ENCODE measurements around the gene RBBP4. TPM values are rescaled to one million over a fixed set of nuclear protein-coding genes. Genes with fewer than 3 reads are reported as not detected.

The RBBP4 gene
- total and polyA plus RNA-seq, 2 donors from 2014 or later: 49.5 to 177 TPM

DNA sequence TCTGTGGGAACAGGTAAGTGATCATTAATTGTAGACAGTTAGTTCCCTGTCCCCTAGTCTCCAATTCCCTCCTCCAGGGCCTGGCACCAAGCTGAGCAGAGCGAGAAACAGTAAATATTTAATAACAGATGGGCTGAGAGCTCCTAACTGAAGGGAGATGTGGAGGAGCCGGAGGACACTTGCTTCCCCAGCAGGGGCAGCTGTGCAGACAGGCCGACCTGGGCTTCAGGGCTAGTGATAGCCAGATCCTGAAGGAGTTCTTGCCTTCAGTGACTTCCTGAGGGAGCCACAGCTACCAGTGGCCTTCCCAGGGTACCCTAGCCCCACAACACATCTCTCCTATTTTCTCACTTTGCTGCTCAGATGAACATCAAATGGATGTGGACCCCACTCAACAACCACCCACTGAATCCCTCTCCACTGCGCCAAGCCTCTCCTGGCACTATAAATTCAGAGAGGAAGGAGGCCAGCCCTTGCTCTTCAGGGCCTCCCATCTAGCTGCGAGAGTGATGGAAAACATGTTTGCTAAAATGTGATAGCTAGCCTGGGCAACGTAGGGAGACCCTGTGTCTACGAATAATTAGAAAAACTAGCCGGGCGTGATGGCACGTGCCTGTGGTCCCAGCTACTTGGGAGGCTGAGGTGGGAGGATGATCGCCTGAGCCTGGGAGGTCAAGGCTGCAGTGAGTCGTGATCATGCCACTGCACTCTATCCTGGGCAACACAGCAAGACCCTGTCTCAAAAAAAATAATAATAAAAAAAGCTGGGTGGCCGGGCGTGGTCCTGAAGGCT lies 78.4 kb downstream of the RBBP4 start:
- no peak for FAIRE-seq
- TF ChIP-seq, protein P1, sequence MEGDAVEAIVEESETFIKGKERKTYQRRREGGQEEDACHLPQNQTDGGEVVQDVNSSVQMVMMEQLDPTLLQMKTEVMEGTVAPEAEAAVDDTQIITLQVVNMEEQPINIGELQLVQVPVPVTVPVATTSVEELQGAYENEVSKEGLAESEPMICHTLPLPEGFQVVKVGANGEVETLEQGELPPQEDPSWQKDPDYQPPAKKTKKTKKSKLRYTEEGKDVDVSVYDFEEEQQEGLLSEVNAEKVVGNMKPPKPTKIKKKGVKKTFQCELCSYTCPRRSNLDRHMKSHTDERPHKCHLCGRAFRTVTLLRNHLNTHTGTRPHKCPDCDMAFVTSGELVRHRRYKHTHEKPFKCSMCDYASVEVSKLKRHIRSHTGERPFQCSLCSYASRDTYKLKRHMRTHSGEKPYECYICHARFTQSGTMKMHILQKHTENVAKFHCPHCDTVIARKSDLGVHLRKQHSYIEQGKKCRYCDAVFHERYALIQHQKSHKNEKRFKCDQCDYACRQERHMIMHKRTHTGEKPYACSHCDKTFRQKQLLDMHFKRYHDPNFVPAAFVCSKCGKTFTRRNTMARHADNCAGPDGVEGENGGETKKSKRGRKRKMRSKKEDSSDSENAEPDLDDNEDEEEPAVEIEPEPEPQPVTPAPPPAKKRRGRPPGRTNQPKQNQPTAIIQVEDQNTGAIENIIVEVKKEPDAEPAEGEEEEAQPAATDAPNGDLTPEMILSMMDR (IDR thresholded peaks at IDR 0.05; ENCODE audit: borderline replicate concordance, extremely low read depth, insufficient read depth): no peak
- Histone ChIP-seq H3K36me3 (ENCODE audit: control insufficient read depth in 2 of 3, insufficient read depth in 3 of 3, low read length in 3 of 3) (no peaks in the 10 kb centered on the region), H3K9me3 (ENCODE audit: control insufficient read depth in 2 of 3, insufficient read depth in 1 of 3, low read length in 3 of 3) (no peaks in the 10 kb centered on the region), H3K27ac (ENCODE audit: low read depth in 2 of 2, low read length in 2 of 2) (no peak overlapping the region), H3K9ac (ENCODE audit: low read length in 3 of 3) (no peak overlapping the region), H3K27me3 (ENCODE audit: control insufficient read depth, insufficient read depth, low read length) (no peaks in the 10 kb centered on the region), H3K4me1 (ENCODE audit: control insufficient read depth in 2 of 3, insufficient read depth in 2 of 3, low read depth in 1 of 3, low read length in 3 of 3) (peaks cover 0 to 7% (median 0%) of the 10 kb centered on the region in 3 donors), H3K4me3 (ENCODE audit: low read length in 3 of 3) (no peak overlapping the region)
- intact Hi-C loops (cut with DNase I): no loop called here
- DNase-seq: no peak

GRCh38 chr1:32733582-32734321 lies 82.7 kb downstream of the RBBP4 start:
- FAIRE-seq (no peak), DNase-seq (peak in 3 of 5 donors; percentile 25 to 61 (median 44))
- TF ChIP-seq, protein P1 (IDR thresholded peaks at IDR 0.05; ENCODE audit: borderline replicate concordance, extremely low read depth, insufficient read depth): no peak
- Histone ChIP-seq H3K4me3 (ENCODE audit: low read length in 3 of 3) (no peak overlapping the region), H3K36me3 (ENCODE audit: control insufficient read depth in 2 of 3, insufficient read depth in 3 of 3, low read length in 3 of 3) (no peaks in the 10 kb centered on the region), H3K27ac (ENCODE audit: low read depth in 2 of 2, low read length in 2 of 2) (no peak overlapping the region), H3K4me1 (ENCODE audit: control insufficient read depth in 2 of 3, insufficient read depth in 2 of 3, low read depth in 1 of 3, low read length in 3 of 3) (peaks cover 0 to 4% (median 3%) of the 10 kb centered on the region in 3 donors), H3K27me3 (ENCODE audit: control insufficient read depth, insufficient read depth, low read length) (no peaks in the 10 kb centered on the region), H3K9ac (ENCODE audit: low read length in 3 of 3) (no peak overlapping the region), H3K9me3 (ENCODE audit: control insufficient read depth in 2 of 3, insufficient read depth in 1 of 3, low read length in 3 of 3) (no peaks in the 10 kb centered on the region)
- intact Hi-C loops (cut with DNase I): no loop called here

Other genes starting within 250 kb of the RBBP4 start
- 0.03 TPM for gene ZBTB8B, start 186.1 kb upstream of the RBBP4 start, total RNA-seq
- 0.06 TPM for gene ZBTB8B, start 186.1 kb upstream of the RBBP4 start, polyA plus RNA-seq (ENCODE audit: insufficient read depth, low read depth, low replicate concordance)
- 10.4 TPM for gene ZBTB8A, start 111.8 kb upstream of the RBBP4 start, total RNA-seq
- 1.8 TPM for gene ZBTB8A, start 111.8 kb upstream of the RBBP4 start, polyA plus RNA-seq (ENCODE audit: insufficient read depth, low read depth, low replicate concordance)
- 39.0 TPM for gene ZBTB8OS, start 658 bp upstream of the RBBP4 start, total RNA-seq
- gene ZBTB8OS, start 658 bp upstream of the RBBP4 start, polyA plus RNA-seq (ENCODE audit: insufficient read depth, low read depth, low replicate concordance): 62.3 TPM
- 5.5 TPM for gene SYNC, start 51.6 kb downstream of the RBBP4 start, total RNA-seq
- gene SYNC, start 51.6 kb downstream of the RBBP4 start, polyA plus RNA-seq (ENCODE audit: insufficient read depth, low read depth, low replicate concordance): 1.4 TPM
- gene YARS1, start 166.2 kb downstream of the RBBP4 start, total RNA-seq: 86.1 TPM
- gene YARS1, start 166.2 kb downstream of the RBBP4 start, polyA plus RNA-seq (ENCODE audit: insufficient read depth, low read depth, low replicate concordance): 24.8 TPM
- gene S100PBP, start 166.4 kb downstream of the RBBP4 start, total RNA-seq: 40.1 TPM
- 14.3 TPM for gene S100PBP, start 166.4 kb downstream of the RBBP4 start, polyA plus RNA-seq (ENCODE audit: insufficient read depth, low read depth, low replicate concordance)
- 0.35 TPM for gene FNDC5, start 219.7 kb downstream of the RBBP4 start, total RNA-seq
- 4.2 TPM for gene FNDC5, start 219.7 kb downstream of the RBBP4 start, polyA plus RNA-seq (ENCODE audit: insufficient read depth, low read depth, low replicate concordance)
- gene HPCA, start 235.3 kb downstream of the RBBP4 start, total RNA-seq: 0.28 TPM
- 1.2 TPM for gene HPCA, start 235.3 kb downstream of the RBBP4 start, polyA plus RNA-seq (ENCODE audit: insufficient read depth, low read depth, low replicate concordance)

All from kidney (tissue), 14 donors.